ENCODE measurements around the gene CACNA1G. TPM values are rescaled to one million over a fixed set of nuclear protein-coding genes. Genes with fewer than 3 reads are reported as not detected.

Gene CACNA1G
- total RNA-seq, 1 donor from 2014 or later, result not detected

GRCh38 chr17:50631908-50632571 lies 71.5 kb downstream of the CACNA1G start:
- H3K27ac Mint-ChIP-seq (ENCODE audit: unreplicated experiment), result no peak overlapping the region
- peaks cover 18% of the 10 kb centered on the region for H3K27me3 Mint-ChIP-seq (ENCODE audit: unreplicated experiment)
- peaks cover 4% of the 10 kb centered on the region for H3K36me3 Mint-ChIP-seq (ENCODE audit: low read depth, unreplicated experiment)
- H3K4me3 Mint-ChIP-seq (ENCODE audit: unreplicated experiment), result no peak overlapping the region
- no peaks in the 10 kb centered on the region for H3K9me3 Mint-ChIP-seq (ENCODE audit: unreplicated experiment)
- DNase-seq (ENCODE audit: low spot score), result no peak
- H3K4me1 Mint-ChIP-seq (ENCODE audit: unreplicated experiment), result peaks cover 18% of the 10 kb centered on the region
- TF ChIP-seq CTCF (IDR thresholded peaks at IDR 0.05; ENCODE audit: unreplicated experiment), result no peak

GRCh38 chr17:50632637-50633036 lies 72.1 kb downstream of the CACNA1G start:
- no peak for TF ChIP-seq CTCF (IDR thresholded peaks at IDR 0.05; ENCODE audit: unreplicated experiment)
- H3K27me3 Mint-ChIP-seq (ENCODE audit: unreplicated experiment), result peaks cover 18% of the 10 kb centered on the region
- no peak for DNase-seq (ENCODE audit: low spot score)
- no peak overlapping the region for H3K27ac Mint-ChIP-seq (ENCODE audit: unreplicated experiment)
- H3K9me3 Mint-ChIP-seq (ENCODE audit: unreplicated experiment), result no peaks in the 10 kb centered on the region
- peaks cover 14% of the 10 kb centered on the region for H3K4me1 Mint-ChIP-seq (ENCODE audit: unreplicated experiment)
- H3K36me3 Mint-ChIP-seq (ENCODE audit: low read depth, unreplicated experiment), result peaks cover 4% of the 10 kb centered on the region
- no peak overlapping the region for H3K4me3 Mint-ChIP-seq (ENCODE audit: unreplicated experiment)

GRCh38 chr17:50633683-50634082 lies 73.2 kb downstream of the CACNA1G start:
- TF ChIP-seq CTCF (IDR thresholded peaks at IDR 0.05; ENCODE audit: unreplicated experiment), result no peak
- H3K4me3 Mint-ChIP-seq (ENCODE audit: unreplicated experiment), result no peak overlapping the region
- H3K27ac Mint-ChIP-seq (ENCODE audit: unreplicated experiment), result no peak overlapping the region
- peaks cover 4% of the 10 kb centered on the region for H3K36me3 Mint-ChIP-seq (ENCODE audit: low read depth, unreplicated experiment)
- H3K9me3 Mint-ChIP-seq (ENCODE audit: unreplicated experiment), result no peaks in the 10 kb centered on the region
- DNase-seq (ENCODE audit: low spot score), result no peak
- peaks cover 18% of the 10 kb centered on the region for H3K27me3 Mint-ChIP-seq (ENCODE audit: unreplicated experiment)
- H3K4me1 Mint-ChIP-seq (ENCODE audit: unreplicated experiment), result peaks cover 7% of the 10 kb centered on the region

GRCh38 chr17:50634224-50634914 lies 73.9 kb downstream of the CACNA1G start, which contains the start of gene ABCC3:
Gene ABCC3 (plus strand): TSS chr17:50634881. CDS start chr17:50634937, 56 bp downstream.
- DNase-seq (ENCODE audit: low spot score), result no peak
- Mint-ChIP-seq H3K36me3 (ENCODE audit: low read depth, unreplicated experiment) (peaks cover 4% of the 10 kb centered on the region), H3K27me3 (ENCODE audit: unreplicated experiment) (peaks cover 18% of the 10 kb centered on the region), H3K9me3 (ENCODE audit: unreplicated experiment) (no peaks in the 10 kb centered on the region), H3K4me3 (ENCODE audit: unreplicated experiment) (no peak within 1 kb of the TSS), H3K27ac (ENCODE audit: unreplicated experiment) (no peak within 1 kb of the TSS), H3K4me1 (ENCODE audit: unreplicated experiment) (peaks cover 7% of the 10 kb centered on the region)
- no peak for TF ChIP-seq CTCF (IDR thresholded peaks at IDR 0.05; ENCODE audit: unreplicated experiment)
